HL-60 (cell line): Measurements from ENCODE around the gene ENDOG.

Experiments used
- GABPA ChIP-seq: IDR thresholded peaks from 2 replicates; pipeline ENCODE4 v1.6.1; 2012; ENCODE audit warnings: low read depth
- POLR2AphosphoS5 ChIP-seq: IDR thresholded peaks from 2 replicates; pipeline ENCODE4 v1.6.1; 2012; ENCODE audit warnings: low read depth
- TF ChIP-seq, protein P1 (sequence below): IDR thresholded peaks from 2 replicates; pipeline ENCODE4 v1.6.1; 2012; ENCODE audit warnings: low read depth; ENCODE audit not compliant: insufficient replicate concordance
- TF ChIP-seq, protein P2 (sequence below): IDR thresholded peaks from one replicate; pipeline ENCODE4 v1.5.1; 2011; ENCODE audit warnings: low read length, control low read depth, inconsistent platforms; ENCODE audit not compliant: insufficient read depth

DNA sequence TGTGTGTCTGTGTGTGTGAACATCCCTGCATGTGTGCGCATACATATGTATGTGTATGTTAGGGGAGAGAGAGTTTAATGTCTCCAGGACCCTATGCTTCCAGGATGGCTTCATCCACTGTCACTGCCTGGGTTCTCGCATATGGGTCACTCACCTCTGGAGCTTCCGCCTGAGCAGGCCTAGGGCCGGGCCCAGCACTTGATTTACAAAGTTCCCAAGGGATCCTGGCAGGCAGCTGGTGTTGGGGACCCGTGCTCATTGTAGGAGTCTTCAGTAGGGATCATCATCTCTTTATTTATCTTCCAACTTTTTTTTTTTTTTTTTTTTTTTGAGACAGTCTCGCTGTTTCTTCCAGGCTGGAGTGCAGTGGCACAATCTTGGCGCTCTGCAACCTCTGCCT lies 18.2 kb upstream of the ENDOG start:
- TF ChIP-seq, protein P1, sequence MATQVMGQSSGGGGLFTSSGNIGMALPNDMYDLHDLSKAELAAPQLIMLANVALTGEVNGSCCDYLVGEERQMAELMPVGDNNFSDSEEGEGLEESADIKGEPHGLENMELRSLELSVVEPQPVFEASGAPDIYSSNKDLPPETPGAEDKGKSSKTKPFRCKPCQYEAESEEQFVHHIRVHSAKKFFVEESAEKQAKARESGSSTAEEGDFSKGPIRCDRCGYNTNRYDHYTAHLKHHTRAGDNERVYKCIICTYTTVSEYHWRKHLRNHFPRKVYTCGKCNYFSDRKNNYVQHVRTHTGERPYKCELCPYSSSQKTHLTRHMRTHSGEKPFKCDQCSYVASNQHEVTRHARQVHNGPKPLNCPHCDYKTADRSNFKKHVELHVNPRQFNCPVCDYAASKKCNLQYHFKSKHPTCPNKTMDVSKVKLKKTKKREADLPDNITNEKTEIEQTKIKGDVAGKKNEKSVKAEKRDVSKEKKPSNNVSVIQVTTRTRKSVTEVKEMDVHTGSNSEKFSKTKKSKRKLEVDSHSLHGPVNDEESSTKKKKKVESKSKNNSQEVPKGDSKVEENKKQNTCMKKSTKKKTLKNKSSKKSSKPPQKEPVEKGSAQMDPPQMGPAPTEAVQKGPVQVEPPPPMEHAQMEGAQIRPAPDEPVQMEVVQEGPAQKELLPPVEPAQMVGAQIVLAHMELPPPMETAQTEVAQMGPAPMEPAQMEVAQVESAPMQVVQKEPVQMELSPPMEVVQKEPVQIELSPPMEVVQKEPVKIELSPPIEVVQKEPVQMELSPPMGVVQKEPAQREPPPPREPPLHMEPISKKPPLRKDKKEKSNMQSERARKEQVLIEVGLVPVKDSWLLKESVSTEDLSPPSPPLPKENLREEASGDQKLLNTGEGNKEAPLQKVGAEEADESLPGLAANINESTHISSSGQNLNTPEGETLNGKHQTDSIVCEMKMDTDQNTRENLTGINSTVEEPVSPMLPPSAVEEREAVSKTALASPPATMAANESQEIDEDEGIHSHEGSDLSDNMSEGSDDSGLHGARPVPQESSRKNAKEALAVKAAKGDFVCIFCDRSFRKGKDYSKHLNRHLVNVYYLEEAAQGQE: no peak
- TF ChIP-seq, protein P2, sequence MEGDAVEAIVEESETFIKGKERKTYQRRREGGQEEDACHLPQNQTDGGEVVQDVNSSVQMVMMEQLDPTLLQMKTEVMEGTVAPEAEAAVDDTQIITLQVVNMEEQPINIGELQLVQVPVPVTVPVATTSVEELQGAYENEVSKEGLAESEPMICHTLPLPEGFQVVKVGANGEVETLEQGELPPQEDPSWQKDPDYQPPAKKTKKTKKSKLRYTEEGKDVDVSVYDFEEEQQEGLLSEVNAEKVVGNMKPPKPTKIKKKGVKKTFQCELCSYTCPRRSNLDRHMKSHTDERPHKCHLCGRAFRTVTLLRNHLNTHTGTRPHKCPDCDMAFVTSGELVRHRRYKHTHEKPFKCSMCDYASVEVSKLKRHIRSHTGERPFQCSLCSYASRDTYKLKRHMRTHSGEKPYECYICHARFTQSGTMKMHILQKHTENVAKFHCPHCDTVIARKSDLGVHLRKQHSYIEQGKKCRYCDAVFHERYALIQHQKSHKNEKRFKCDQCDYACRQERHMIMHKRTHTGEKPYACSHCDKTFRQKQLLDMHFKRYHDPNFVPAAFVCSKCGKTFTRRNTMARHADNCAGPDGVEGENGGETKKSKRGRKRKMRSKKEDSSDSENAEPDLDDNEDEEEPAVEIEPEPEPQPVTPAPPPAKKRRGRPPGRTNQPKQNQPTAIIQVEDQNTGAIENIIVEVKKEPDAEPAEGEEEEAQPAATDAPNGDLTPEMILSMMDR: no peak
- TF ChIP-seq POLR2AphosphoS5 (no peak), GABPA (no peak)
